ENCODE measurements around the gene FBXO45.

- TF ChIP-seq CTCF (IDR thresholded peaks at IDR 0.05) (no peak), POLR2A (IDR thresholded peaks at IDR 0.05) (no peak)
Measured at GRCh38 chr3:196569003-196569516, 600 bp downstream of the FBXO45 start.
